ENCODE measurements around the gene ZNF185. TPM values are rescaled to one million over a fixed set of nuclear protein-coding genes. Genes with fewer than 3 reads are reported as not detected.
A peak's percentile ranks its signal among the peaks of the same experiment; 100 is the strongest.

The ZNF185 gene
- total RNA-seq (10 to 100 TPM in 1 of 2 donors, 1 to 10 TPM in 1; 8.0 to 13.5 TPM), polyA plus RNA-seq (1 to 10 TPM; 2.6 to 4.8 TPM)
- long read RNA-seq, donor 1, partial matches to known transcripts: 1 of 5 reads
- long read RNA-seq, donor 1, other reads (novel, unspliced or antisense): 1 of 5 reads
- long read RNA-seq, donor 2, partial matches to known transcripts: 3 of 6 reads
- long read RNA-seq, donor 2, other reads (novel, unspliced or antisense): 3 of 6 reads

DNA sequence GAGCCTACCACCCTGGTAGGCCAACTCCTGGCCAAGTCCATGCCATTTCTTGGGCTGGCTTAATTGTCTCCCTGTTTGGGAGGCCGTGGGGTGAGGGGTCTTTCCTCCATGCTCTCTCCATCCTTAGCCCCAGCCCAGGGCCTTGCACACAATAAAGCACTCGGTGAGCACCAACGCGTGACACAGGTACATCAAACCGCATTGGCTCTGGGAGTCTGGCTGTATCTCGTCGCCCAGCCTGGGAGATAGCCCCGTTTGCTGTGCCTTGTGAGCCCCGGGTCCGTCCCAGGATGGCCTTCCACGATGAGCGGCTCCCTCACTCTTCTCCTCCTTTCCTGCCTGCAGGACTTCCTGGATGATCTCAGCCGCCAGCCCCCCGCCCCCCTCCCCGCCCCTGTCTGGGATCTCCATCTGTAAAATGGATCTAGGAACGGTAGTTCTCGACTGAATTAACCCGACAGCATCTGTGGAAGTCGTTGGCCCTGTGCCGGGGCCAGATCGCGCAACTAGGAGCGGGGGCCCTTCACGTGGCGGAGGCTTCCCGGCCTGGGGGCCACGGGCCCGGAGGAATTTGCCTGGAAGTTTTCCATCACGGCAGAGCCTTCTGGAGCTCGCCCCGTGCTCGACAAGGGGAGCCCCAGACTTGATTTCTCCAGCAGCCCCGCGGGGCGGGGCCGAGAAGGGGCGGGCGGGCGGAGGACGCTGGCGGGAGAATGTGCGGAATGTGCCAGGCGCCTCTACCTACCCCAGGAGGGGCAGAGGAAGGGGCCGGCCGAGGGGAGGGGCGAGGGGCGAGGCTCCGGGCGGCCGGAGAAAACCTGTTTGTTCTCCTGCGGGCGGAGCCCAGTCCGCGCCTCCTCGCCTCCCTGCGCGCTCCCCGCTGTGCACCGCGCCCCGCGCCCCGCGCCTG, at the start of gene ZNF185:
ZNF185 (plus strand) TSS at position 846 of the 910 bp plus-strand sequence. CDS start 16,423 bp downstream, outside the sequence.
- no peaks in the 10 kb centered on the region for H3K4me1 ChIP-seq (ENCODE audit: control insufficient read depth in 1 of 2, insufficient read depth in 2 of 2, low read length in 2 of 2)
- H3K4me3 ChIP-seq (ENCODE audit: low read length in 2 of 2): peak within 1 kb of the TSS; percentile 18 to 35
- no peaks in the 10 kb centered on the region for H3K27me3 ChIP-seq (ENCODE audit: control insufficient read depth in 1 of 2, insufficient read depth in 2 of 2, low read length in 1 of 2)
- no peak for ATAC-seq (ENCODE audit: low FRiP score)
- no peaks in the 10 kb centered on the region for H3K36me3 ChIP-seq (ENCODE audit: control insufficient read depth in 1 of 2, insufficient read depth in 2 of 2, low read length in 1 of 2)
- no peaks in the 10 kb centered on the region for H3K9me3 ChIP-seq (ENCODE audit: control insufficient read depth, low read length)
- H3K27ac ChIP-seq (ENCODE audit: low read depth in 1 of 2, low read length in 2 of 2): no peak within 1 kb of the TSS
- 15 to 46% methylated on average over 47 to 64 of the region's 64 CpGs for WGBS, 2 donors
- intact Hi-C loops (cut with DNase I): no loop called here
- no peak for DNase-seq

DNA sequence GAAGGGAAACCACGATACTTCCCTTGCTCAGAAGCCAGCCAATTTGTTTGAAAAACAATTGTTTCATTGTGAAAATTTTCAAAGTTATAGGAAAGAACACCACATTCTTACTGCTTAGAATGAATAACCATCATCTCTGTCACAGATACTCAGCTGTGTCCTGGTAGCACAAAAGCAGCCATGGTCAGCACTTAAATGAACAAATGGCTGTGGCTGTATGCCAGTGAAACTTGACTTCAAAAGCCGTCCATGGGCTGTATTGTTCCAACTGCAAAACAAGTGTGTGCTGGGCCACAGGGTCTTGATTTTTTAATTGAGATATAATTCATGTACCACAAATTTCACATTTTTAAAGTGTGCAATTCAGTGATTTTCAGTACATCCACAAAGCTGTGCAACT, 47.4 kb upstream of the ZNF185 start:
- H3K9me3 ChIP-seq (ENCODE audit: control insufficient read depth, low read length): no peaks in the 10 kb centered on the region
- no peak for ATAC-seq (ENCODE audit: low FRiP score)
- intact Hi-C loops (cut with DNase I): no loop called here
- H3K27me3 ChIP-seq (ENCODE audit: control insufficient read depth in 1 of 2, insufficient read depth in 2 of 2, low read length in 1 of 2): no peaks in the 10 kb centered on the region
- 71 to 81% methylated on average over 2 of the region's 2 CpGs for WGBS, 2 donors
- H3K27ac ChIP-seq (ENCODE audit: low read depth in 1 of 2, low read length in 2 of 2): no peak overlapping the region
- DNase-seq: no peak
- no peaks in the 10 kb centered on the region for H3K4me1 ChIP-seq (ENCODE audit: control insufficient read depth in 1 of 2, insufficient read depth in 2 of 2, low read length in 2 of 2)
- peaks cover 0 to 5% of the 10 kb centered on the region in 2 donors for H3K36me3 ChIP-seq (ENCODE audit: control insufficient read depth in 1 of 2, insufficient read depth in 2 of 2, low read length in 1 of 2)
- no peak overlapping the region for H3K4me3 ChIP-seq (ENCODE audit: low read length in 2 of 2)

DNA sequence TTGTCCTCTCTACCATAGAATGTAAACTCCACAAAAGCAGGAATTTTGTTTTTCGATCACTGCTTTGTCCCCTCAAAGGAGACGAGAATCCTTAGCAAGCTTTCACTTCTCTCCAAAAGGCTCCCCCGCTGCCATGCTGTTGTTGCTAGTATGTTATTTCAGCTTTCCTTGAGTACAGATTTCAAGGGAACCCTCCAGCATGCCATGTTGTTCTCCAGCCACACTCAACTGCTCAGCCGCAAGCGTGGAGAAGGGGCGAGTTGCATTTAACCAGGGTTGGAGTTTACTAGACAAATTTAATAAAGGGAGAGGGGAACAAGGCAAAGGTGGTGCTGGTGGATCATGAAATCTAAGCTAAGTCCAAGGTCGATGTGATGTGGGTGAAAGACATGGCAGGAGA, 43.9 kb upstream of the ZNF185 start:
- Histone ChIP-seq H3K9me3 (ENCODE audit: control insufficient read depth, low read length) (no peaks in the 10 kb centered on the region), H3K27me3 (ENCODE audit: control insufficient read depth in 1 of 2, insufficient read depth in 2 of 2, low read length in 1 of 2) (no peaks in the 10 kb centered on the region), H3K36me3 (ENCODE audit: control insufficient read depth in 1 of 2, insufficient read depth in 2 of 2, low read length in 1 of 2) (peaks cover 0 to 5% of the 10 kb centered on the region in 2 donors), H3K27ac (ENCODE audit: low read depth in 1 of 2, low read length in 2 of 2) (no peak overlapping the region), H3K4me3 (ENCODE audit: low read length in 2 of 2) (no peak overlapping the region), H3K4me1 (ENCODE audit: control insufficient read depth in 1 of 2, insufficient read depth in 2 of 2, low read length in 2 of 2) (no peaks in the 10 kb centered on the region)
- WGBS, 2 donors: 94 to 96% methylated on average over 7 of the region's 7 CpGs
- intact Hi-C loops (cut with DNase I): no loop called here
- ATAC-seq (ENCODE audit: low FRiP score) (no peak), DNase-seq (no peak)

DNA sequence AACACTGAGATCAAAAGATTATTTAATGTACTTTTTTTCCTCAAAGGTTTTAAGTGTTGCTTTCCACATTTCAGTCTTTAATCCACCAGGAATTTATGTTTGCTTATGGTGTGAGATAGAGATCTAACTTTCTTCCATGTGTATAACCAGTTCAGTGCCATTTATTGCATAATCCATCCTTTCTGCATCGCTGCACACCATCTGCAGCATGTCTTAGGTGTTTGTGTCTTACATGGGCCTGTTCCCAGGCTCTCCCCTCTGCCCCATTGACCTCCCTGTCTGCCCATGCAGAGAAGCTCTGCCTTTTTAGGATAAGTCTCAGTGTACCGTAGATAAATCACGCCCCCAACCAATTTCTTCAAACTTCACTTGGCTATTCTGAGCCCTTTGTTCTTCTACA, 36.8 kb upstream of the ZNF185 start:
- H3K27me3 ChIP-seq (ENCODE audit: control insufficient read depth in 1 of 2, insufficient read depth in 2 of 2, low read length in 1 of 2): no peaks in the 10 kb centered on the region
- ATAC-seq (ENCODE audit: low FRiP score): no peak
- intact Hi-C loops (cut with DNase I): no loop called here
- no peak overlapping the region for H3K27ac ChIP-seq (ENCODE audit: low read depth in 1 of 2, low read length in 2 of 2)
- WGBS, 2 donors: 65 to 66% methylated on average over 3 of the region's 3 CpGs
- no peaks in the 10 kb centered on the region for H3K9me3 ChIP-seq (ENCODE audit: control insufficient read depth, low read length)
- no peak for DNase-seq
- H3K4me1 ChIP-seq (ENCODE audit: control insufficient read depth in 1 of 2, insufficient read depth in 2 of 2, low read length in 2 of 2): no peaks in the 10 kb centered on the region
- no peaks in the 10 kb centered on the region for H3K36me3 ChIP-seq (ENCODE audit: control insufficient read depth in 1 of 2, insufficient read depth in 2 of 2, low read length in 1 of 2)
- no peak overlapping the region for H3K4me3 ChIP-seq (ENCODE audit: low read length in 2 of 2)

DNA sequence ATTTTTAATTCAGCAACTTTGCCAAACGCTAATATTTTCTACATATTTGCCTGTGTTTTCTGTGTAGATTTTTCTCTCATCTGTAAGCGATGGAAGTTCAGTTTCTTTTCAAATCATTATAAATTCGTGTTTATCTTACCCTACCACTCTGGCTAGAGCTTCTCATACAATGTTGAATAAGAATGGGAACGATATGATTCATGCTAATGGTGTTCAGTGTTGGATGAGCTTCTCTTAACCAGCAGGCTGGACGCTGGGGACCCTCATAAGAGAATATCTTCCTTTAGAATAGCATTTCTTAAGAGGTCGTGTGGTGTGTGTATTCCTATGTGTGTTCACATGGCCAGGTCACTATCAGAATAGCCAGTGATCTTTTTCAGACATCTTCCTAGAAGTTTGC, 36.0 kb upstream of the ZNF185 start:
- Histone ChIP-seq H3K27me3 (ENCODE audit: control insufficient read depth in 1 of 2, insufficient read depth in 2 of 2, low read length in 1 of 2) (no peaks in the 10 kb centered on the region), H3K9me3 (ENCODE audit: control insufficient read depth, low read length) (no peaks in the 10 kb centered on the region), H3K36me3 (ENCODE audit: control insufficient read depth in 1 of 2, insufficient read depth in 2 of 2, low read length in 1 of 2) (no peaks in the 10 kb centered on the region), H3K27ac (ENCODE audit: low read depth in 1 of 2, low read length in 2 of 2) (no peak overlapping the region), H3K4me3 (ENCODE audit: low read length in 2 of 2) (no peak overlapping the region), H3K4me1 (ENCODE audit: control insufficient read depth in 1 of 2, insufficient read depth in 2 of 2, low read length in 2 of 2) (no peaks in the 10 kb centered on the region)
- DNase-seq: no peak
- no peak for ATAC-seq (ENCODE audit: low FRiP score)
- 67 to 78% methylated on average over 6 of the region's 6 CpGs for WGBS, 2 donors
- intact Hi-C loops (cut with DNase I): no loop called here

DNA sequence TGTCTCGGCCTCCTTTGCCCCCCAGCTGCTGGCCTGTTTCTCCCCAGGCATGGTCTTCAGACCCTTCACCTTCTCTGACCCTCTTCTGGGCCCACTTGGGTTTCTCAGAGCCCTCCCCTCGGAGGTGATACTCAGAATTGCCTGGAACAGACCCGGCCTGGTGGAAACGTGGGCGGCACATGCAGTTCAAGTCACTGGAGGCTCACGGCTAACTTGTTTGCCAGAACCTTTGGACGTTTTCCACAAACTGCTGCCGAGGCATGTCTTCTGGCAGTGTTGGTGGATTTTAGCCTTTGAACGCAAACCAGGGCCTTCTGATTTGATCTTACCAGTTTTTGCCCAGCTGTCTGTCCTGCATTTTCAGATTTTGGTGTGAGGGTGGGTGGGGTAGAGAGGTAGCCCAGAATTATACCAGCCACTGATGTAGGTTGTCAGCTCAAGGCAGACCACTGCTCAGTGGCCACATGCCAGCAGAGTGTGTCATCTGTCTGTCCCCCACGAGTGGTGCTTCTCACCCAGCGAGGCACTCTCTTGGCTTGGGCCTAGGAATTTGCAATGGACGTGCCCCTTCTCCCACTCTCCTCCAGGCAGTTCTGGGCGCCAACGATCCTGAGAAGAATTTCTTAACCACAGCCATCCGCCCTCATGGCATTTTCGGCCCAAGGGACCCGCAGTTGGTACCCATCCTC, 32.5 kb upstream of the ZNF185 start:
- H3K36me3 ChIP-seq (ENCODE audit: control insufficient read depth in 1 of 2, insufficient read depth in 2 of 2, low read length in 1 of 2): peaks cover 0 to 8% of the 10 kb centered on the region in 2 donors
- H3K27ac ChIP-seq (ENCODE audit: low read depth in 1 of 2, low read length in 2 of 2): peak overlapping the region in 1 of 2 donors; percentile 23
- ATAC-seq (ENCODE audit: low FRiP score) (peak; percentile 36), DNase-seq (no peak)
- no peaks in the 10 kb centered on the region for H3K27me3 ChIP-seq (ENCODE audit: control insufficient read depth in 1 of 2, insufficient read depth in 2 of 2, low read length in 1 of 2)
- 68 to 69% methylated on average over 17 of the region's 17 CpGs for WGBS, 2 donors
- no peak overlapping the region for H3K4me3 ChIP-seq (ENCODE audit: low read length in 2 of 2)
- H3K4me1 ChIP-seq (ENCODE audit: control insufficient read depth in 1 of 2, insufficient read depth in 2 of 2, low read length in 2 of 2): no peaks in the 10 kb centered on the region
- intact Hi-C loops (cut with DNase I): no loop called here
- H3K9me3 ChIP-seq (ENCODE audit: control insufficient read depth, low read length): no peaks in the 10 kb centered on the region

DNA sequence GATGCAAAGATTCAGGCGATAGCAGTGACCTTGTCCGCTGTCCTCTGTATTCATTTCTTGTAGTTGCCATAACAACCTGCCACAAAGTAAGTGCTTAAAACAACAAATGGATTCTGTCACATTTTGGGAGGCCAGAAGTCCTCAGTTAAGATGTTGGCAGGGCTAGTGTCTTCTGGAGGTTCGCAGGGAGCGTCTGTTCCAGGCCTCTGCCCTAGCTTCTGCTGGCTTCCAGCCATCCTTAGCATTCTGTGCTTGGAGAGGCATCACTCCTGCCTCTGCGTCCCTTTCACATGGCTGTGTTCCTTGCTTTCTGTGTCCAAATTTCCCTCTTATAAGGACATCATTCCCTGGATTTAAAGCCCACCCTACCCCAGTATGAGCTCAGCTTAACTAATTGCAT, 31.5 kb upstream of the ZNF185 start:
- WGBS, 2 donors: 77 to 88% methylated on average over 5 of the region's 5 CpGs
- Histone ChIP-seq H3K4me3 (ENCODE audit: low read length in 2 of 2) (no peak overlapping the region), H3K36me3 (ENCODE audit: control insufficient read depth in 1 of 2, insufficient read depth in 2 of 2, low read length in 1 of 2) (peaks cover 0 to 8% of the 10 kb centered on the region in 2 donors), H3K9me3 (ENCODE audit: control insufficient read depth, low read length) (no peaks in the 10 kb centered on the region), H3K27me3 (ENCODE audit: control insufficient read depth in 1 of 2, insufficient read depth in 2 of 2, low read length in 1 of 2) (no peaks in the 10 kb centered on the region), H3K4me1 (ENCODE audit: control insufficient read depth in 1 of 2, insufficient read depth in 2 of 2, low read length in 2 of 2) (no peaks in the 10 kb centered on the region), H3K27ac (ENCODE audit: low read depth in 1 of 2, low read length in 2 of 2) (no peak overlapping the region)
- DNase-seq (no peak), ATAC-seq (ENCODE audit: low FRiP score) (no peak)
- intact Hi-C loops (cut with DNase I): no loop called here

DNA sequence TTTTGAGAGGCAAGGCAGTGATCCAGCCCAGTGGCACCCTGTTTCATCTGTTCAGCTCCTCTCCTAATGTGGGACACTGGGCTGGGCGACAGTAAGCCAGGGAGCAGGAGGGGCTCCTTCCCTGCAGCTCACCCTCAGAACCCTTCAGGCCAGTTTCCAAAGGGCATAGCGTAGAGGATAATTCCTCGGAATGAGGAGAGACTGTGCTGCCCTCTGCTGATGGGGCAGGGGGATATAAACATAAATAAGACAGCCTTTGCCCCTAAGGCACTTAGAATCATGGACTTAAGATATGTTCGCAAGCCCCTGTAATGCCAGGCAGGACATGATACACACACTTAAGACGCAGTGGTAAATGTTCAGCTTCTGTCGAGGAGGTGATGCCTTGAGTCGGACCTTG, 27.9 kb upstream of the ZNF185 start:
- no peak for DNase-seq
- ATAC-seq (ENCODE audit: low FRiP score): no peak
- intact Hi-C loops (cut with DNase I): no loop called here
- peaks cover 0 to 8% of the 10 kb centered on the region in 2 donors for H3K36me3 ChIP-seq (ENCODE audit: control insufficient read depth in 1 of 2, insufficient read depth in 2 of 2, low read length in 1 of 2)
- H3K27me3 ChIP-seq (ENCODE audit: control insufficient read depth in 1 of 2, insufficient read depth in 2 of 2, low read length in 1 of 2): no peaks in the 10 kb centered on the region
- H3K4me3 ChIP-seq (ENCODE audit: low read length in 2 of 2): no peak overlapping the region
- WGBS, 2 donors: 74 to 90% methylated on average over 7 of the region's 7 CpGs
- H3K27ac ChIP-seq (ENCODE audit: low read depth in 1 of 2, low read length in 2 of 2): no peak overlapping the region
- no peaks in the 10 kb centered on the region for H3K9me3 ChIP-seq (ENCODE audit: control insufficient read depth, low read length)
- H3K4me1 ChIP-seq (ENCODE audit: control insufficient read depth in 1 of 2, insufficient read depth in 2 of 2, low read length in 2 of 2): no peaks in the 10 kb centered on the region

Measured in aorta (tissue), 5 donors.